GM12873 (cell line): Measurements from ENCODE around the gene MATK.

Experiments
- TF ChIP-seq, protein P1 (sequence below): IDR thresholded peaks from 2 replicates; pipeline ENCODE4 v1.5.1; 2012; ENCODE audit warnings: low read depth, mild to moderate bottlenecking, moderate library complexity, low read length, control low read depth; ENCODE audit not compliant: insufficient read depth; ENCODE audit errors: missing control alignments

Gene MATK

DNA sequence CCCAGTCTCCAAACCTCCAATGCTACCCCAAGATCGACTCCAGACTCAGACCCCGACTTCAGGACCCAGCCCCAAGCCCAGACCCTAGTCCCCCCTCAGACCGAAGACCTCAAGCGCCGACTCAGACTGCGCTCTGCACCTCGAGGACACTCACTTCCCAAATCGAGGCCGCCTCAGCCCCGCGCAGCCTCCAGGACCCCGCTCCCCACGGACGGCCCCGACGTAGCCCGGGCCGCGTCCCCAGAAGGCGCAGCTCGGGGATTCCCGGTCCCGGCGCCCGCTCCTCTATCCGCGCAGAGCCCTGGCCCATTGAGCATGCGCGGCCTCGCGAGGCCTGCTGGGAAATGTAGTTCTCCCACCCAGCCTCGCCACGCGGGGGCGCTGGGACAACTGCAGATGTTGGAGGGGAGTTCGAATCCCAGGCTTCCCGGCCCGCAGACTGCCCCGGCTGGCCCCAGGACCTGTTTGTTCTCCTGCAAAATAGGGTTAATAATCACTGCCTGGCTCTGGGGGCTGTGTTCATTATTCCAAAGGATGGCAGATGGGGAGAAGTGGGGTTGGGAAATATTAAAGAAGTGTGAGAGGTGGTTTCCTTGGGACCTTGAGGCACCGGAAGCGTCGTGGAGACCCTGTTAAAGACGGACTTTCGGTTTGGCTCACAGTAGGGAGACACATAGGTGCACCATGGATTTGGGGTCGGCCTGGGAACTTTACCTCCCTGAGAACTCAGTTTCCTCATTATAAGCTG, 24.6 kb downstream of the MATK start, which contains the start of gene APBA3:
Gene APBA3 (minus strand): TSS at position 311 of the 748 bp plus-strand sequence. CDS start 1,428 bp downstream, outside the sequence.
- TF ChIP-seq, protein P1, sequence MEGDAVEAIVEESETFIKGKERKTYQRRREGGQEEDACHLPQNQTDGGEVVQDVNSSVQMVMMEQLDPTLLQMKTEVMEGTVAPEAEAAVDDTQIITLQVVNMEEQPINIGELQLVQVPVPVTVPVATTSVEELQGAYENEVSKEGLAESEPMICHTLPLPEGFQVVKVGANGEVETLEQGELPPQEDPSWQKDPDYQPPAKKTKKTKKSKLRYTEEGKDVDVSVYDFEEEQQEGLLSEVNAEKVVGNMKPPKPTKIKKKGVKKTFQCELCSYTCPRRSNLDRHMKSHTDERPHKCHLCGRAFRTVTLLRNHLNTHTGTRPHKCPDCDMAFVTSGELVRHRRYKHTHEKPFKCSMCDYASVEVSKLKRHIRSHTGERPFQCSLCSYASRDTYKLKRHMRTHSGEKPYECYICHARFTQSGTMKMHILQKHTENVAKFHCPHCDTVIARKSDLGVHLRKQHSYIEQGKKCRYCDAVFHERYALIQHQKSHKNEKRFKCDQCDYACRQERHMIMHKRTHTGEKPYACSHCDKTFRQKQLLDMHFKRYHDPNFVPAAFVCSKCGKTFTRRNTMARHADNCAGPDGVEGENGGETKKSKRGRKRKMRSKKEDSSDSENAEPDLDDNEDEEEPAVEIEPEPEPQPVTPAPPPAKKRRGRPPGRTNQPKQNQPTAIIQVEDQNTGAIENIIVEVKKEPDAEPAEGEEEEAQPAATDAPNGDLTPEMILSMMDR, result peak; percentile 70

DNA sequence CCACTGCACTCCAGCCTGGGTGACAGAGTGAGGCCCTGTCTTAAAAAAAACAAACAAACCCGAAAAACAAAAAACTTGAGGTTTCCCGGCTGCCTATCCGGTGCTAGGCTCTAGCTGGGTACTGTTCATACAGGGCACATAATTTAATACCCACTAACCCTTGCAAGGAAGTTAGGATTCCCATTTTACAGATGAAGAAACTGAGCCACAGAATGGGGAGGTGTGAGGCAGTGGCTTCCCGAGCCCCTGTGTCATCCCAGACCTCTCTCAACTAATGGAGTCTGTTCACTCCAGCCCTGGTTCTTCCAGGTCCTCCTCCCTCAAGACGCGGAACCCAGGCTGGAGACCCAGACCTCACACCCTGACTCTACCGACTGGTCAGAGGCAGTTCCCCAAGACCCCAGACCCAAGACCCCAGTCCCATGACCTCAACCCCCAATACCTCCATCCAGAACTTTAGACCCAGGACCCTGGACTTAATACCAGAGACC, 25.3 kb downstream of the MATK start:
- TF ChIP-seq, protein P1, result no peak

DNA sequence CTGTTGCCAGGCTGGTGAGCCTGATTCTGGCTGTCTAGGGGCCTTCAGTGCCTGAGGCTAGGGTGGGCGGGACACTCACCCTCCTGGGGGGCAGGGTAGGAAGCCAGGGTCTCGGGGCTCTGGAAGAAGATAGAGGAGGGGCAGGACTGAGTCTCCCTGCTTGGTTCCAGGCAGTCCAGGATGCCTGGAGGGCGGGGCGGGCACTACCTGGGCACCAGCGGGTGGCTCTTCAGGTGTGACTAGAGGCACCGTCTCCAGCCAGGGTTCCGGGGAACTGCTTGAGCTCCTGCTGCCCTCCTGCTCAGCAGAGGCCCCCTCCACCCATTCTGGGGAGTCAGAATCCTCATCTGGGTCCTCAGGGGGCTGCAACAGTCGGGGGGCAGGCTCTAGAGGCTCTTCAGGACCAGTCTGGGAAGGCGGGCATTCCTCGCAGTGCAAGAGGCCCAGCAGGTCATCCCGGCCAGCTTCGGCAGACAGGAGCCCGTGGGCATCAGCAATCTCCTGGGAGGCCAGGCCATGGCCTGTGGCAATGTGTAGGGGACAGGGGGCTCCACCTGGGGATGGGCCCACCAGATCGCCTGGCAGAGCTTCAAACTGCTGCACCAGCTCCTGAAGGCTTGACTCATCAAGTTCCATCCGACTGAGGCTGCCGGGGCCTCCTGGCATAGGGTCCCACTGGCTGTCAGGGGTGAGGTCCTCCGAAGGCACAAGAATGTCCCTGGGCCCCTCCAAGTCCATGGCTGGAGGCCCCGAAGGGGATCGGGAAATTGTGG, 26.5 kb downstream of the MATK start:
- TF ChIP-seq, protein P1, result no peak

DNA sequence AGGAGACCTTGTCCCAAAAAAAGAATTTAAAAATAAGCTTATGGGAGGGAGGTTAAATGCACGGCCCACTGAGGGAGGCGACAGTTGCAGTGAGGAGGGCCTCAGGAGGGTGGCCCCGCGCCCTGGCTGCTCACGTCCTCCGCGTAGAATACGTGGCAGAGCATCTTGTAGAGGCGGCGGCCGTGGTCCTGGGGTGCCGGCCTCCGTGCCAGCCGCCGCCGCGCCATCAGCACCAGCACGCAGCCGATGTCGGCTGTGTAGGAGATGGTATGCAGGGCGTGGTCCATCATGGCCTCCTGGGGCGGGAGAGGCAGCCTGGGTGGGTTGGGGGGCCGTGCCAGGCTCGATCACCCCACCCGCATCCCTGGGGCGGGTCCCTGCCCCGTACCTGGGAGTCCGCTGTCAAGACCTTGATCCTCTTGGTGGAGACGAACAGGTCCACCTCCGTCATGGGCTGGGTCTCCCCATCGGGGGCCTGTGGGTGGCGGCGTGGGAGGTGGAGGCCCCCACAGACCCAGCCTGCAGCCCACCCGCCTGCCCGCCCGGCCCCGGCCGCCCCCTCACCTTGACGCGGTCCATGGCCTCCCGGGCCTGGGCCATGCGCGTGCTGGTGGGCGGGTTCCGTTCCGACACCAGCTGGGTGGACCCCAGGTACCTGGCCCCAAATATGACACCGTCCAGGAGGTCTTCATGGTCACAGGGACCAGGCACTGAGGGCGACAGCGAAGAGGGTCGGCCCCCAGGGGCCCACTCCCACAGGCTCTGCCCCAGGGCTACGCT, 32.4 kb downstream of the MATK start:
- TF ChIP-seq, protein P1, result no peak

DNA sequence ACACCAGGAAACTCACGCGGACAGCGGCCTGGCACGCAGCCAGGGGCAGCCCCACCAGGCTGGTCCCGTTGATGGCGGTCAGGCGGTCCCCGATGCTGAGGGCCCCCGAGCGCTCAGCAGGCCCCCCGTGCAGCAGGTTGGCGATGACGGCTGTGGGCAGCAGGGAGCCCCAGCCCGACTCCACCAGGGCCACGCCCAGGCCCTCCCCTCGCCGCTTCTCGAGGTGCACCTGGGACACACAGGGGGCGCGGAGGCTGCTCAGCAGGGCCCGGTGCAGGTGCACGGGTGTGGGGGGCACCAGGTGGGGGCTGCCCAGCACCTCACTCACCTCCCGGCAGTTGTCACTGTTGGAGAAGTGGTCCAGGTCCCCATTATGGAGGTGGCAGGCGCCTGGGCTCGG, 33.7 kb downstream of the MATK start:
- TF ChIP-seq, protein P1, result no peak

DNA sequence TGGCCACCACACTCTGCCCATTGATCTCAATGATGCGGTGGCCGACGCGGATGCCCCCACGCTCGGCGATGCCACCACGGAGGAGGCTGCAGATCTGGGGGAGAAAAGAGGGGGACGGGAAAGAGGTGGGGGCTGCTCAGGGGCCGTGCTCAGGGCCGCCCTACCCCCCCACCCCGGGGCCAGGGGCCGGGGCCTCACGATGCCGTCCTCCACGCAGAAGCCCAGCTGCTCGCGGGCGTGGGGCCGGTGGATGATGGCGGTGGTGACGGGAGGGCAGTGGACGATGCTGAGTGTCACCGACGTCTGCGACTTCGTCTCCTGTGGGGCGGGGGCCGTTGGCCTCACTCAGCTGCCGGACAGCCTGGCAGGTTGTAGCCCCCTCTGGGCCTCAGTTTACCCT, 34.9 kb downstream of the MATK start:
- TF ChIP-seq, protein P1, result no peak
